Aorta (tissue), 5 donors: Measurements from ENCODE around the gene UBTF. TPM values are rescaled to one million over a fixed set of nuclear protein-coding genes. Genes with fewer than 3 reads are reported as not detected.
"Not testable (repeated sequence)": the region's sequence is repeated elsewhere in the genome, so short reads cannot be mapped to it uniquely, and the experiment has no call there.

Experiments used
- ATAC-seq: fragments of 200-7000 bp; cut with Tn5 transposase; one replicate; pipeline ENCODE4 v1.9.1; 2022; ENCODE audit warnings: moderate library complexity; ENCODE audit not compliant: low FRiP score
- DNase-seq, 2 donors: peaks; one replicate each; pipeline ENCODE4 v3.0.0-alpha.2; 2020
- H3K27ac ChIP-seq, 2 donors: one replicate each; pipeline ENCODE4 v1.5.1; 2013; ENCODE audit warnings: low read length in 2 of 2, mild to moderate bottlenecking in 2 of 2, moderate library complexity in 2 of 2, control low read depth in 1 of 2, inconsistent platforms in 1 of 2, low read depth in 1 of 2
- H3K27me3 ChIP-seq, 2 donors: one replicate each; pipeline ENCODE4 v1.6.1; 2013; ENCODE audit warnings: control low read depth in 1 of 2, low read length in 1 of 2, mild to moderate bottlenecking in 1 of 2, moderate library complexity in 1 of 2; ENCODE audit not compliant: insufficient read depth in 2 of 2, control insufficient read depth in 1 of 2
- H3K36me3 ChIP-seq, 2 donors: one replicate each; pipeline ENCODE4 v1.6.1; 2013; ENCODE audit warnings: control low read depth in 1 of 2, low read length in 1 of 2, mild to moderate bottlenecking in 1 of 2; ENCODE audit not compliant: insufficient read depth in 2 of 2, control insufficient read depth in 1 of 2
- H3K4me1 ChIP-seq, 2 donors: one replicate each; pipeline ENCODE4 v1.6.1; 2013; ENCODE audit warnings: low read length in 2 of 2, control low read depth in 1 of 2, mild to moderate bottlenecking in 1 of 2, moderate library complexity in 1 of 2; ENCODE audit not compliant: insufficient read depth in 2 of 2, control insufficient read depth in 1 of 2
- H3K4me3 ChIP-seq, 2 donors: one replicate each; pipeline ENCODE4 v1.5.1; 2013; ENCODE audit warnings: low read length in 2 of 2, control low read depth in 1 of 2, mild to moderate bottlenecking in 1 of 2
- H3K9me3 ChIP-seq: one replicate; pipeline ENCODE4 v1.6.1; 2013; ENCODE audit warnings: mild to moderate bottlenecking, low read length; ENCODE audit not compliant: control insufficient read depth
- WGBS, 2 donors: extraction: QIAGEN DNeasy Blood & Tissue Kit; methylation state at CpG; one replicate each; pipeline ENCODE4 v1.1.7; 2013; 5-methylcytosine and 5-hydroxymethylcytosine counted together
- intact Hi-C, 2 donors: fragments of 100-400 bp; cut with DNase I; formaldehyde crosslinking; loops; one replicate each; pipeline versions ENCODE4 v1.14.2 to v1.15.0; 2022
- polyA plus RNA-seq, 2 donors: library from polyadenylated mRNA; stranded (reverse); fragments of 200-250 nt; gene quantifications; one replicate each; pipeline ENCODE4 v1.2.3, GENCODE V29; 2013
- total RNA-seq, 2 donors: library from RNA; stranded (reverse); fragmentation: NEBNext Ultra II Directional; extraction: Animal tissue kit (Norgen Biotek cat#: 25700); gene quantifications; one replicate each; pipeline ENCODE4 v1.2.1, GENCODE V29; 2021
- donor health status: healthy with polysubstance abuse.
- donor health status: Bipolar disorder and iron deficiency.
- donor health status: DM: no; HTN: no; CAD: no.
- donor health status: DM: no; HTN: no; CAD: no.
- donor health status: DM: yes; HTN: yes; CAD: no.

Gene UBTF
- total and polyA plus RNA-seq, 4 donors = 26.5 to 75.4 (median 42.5) TPM

- Histone ChIP-seq H3K36me3 (no peaks in the 10 kb centered on the region), H3K4me3 (no peak overlapping the region), H3K4me1 (no peaks in the 10 kb centered on the region), H3K27me3 (no peaks in the 10 kb centered on the region), H3K27ac (no peak overlapping the region), H3K9me3 (no peaks in the 10 kb centered on the region)
- no peak for DNase-seq
- intact Hi-C loops = no loop called here
- 85 to 90% methylated on average over 9 of the region's 9 CpGs for WGBS, 2 donors
- ATAC-seq = no peak
Measured at GRCh38 chr17:44249501-44250246, 30.2 kb upstream of the UBTF start.

GRCh38 chr17:44247876-44248736 is 28.6 kb upstream of the UBTF start:
- no peak overlapping the region for H3K27ac ChIP-seq
- no peak for ATAC-seq
- intact Hi-C loops = no loop called here
- H3K4me3 ChIP-seq = no peak overlapping the region
- H3K9me3 ChIP-seq = no peaks in the 10 kb centered on the region
- 85% methylated on average over 10 of the region's 10 CpGs for WGBS, 2 donors
- no peak for DNase-seq
- H3K36me3 ChIP-seq = no peaks in the 10 kb centered on the region
- H3K27me3 ChIP-seq = no peaks in the 10 kb centered on the region
- no peaks in the 10 kb centered on the region for H3K4me1 ChIP-seq

GRCh38 chr17:44247440-44247841 is 28.0 kb upstream of the UBTF start:
- DNase-seq = no peak
- H3K27me3 ChIP-seq = no peaks in the 10 kb centered on the region
- ATAC-seq = no peak
- no peak overlapping the region for H3K4me3 ChIP-seq
- no peaks in the 10 kb centered on the region for H3K9me3 ChIP-seq
- H3K27ac ChIP-seq = no peak overlapping the region
- H3K4me1 ChIP-seq = no peaks in the 10 kb centered on the region
- intact Hi-C loops = no loop called here
- 33 to 38% methylated on average over 7 of the region's 7 CpGs for WGBS, 2 donors
- H3K36me3 ChIP-seq = no peaks in the 10 kb centered on the region

- no peaks in the 10 kb centered on the region for H3K27me3 ChIP-seq
- no peak for ATAC-seq
- 70 to 77% methylated on average over 6 of the region's 6 CpGs for WGBS, 2 donors
- H3K9me3 ChIP-seq = no peaks in the 10 kb centered on the region
- DNase-seq = no peak
- H3K4me1 ChIP-seq = no peaks in the 10 kb centered on the region
- no peak overlapping the region for H3K4me3 ChIP-seq
- intact Hi-C loops = no loop called here
- H3K36me3 ChIP-seq = no peaks in the 10 kb centered on the region
- H3K27ac ChIP-seq = no peak overlapping the region
Measured at GRCh38 chr17:44241106-44241624, 21.7 kb upstream of the UBTF start.

GRCh38 chr17:44237886-44238285 is 18.4 kb upstream of the UBTF start:
- H3K4me3 ChIP-seq, DNase-seq, H3K36me3 ChIP-seq, H3K9me3 ChIP-seq, ATAC-seq, intact Hi-C loops, H3K4me1 ChIP-seq, H3K27ac ChIP-seq, H3K27me3 ChIP-seq: not testable (repeated sequence)
- WGBS, 2 donors = 91 to 92% methylated on average over 11 to 28 of the region's 28 CpGs

- Histone ChIP-seq H3K27ac (no peak overlapping the region), H3K4me3 (no peak overlapping the region), H3K9me3 (no peaks in the 10 kb centered on the region), H3K27me3 (no peaks in the 10 kb centered on the region), H3K4me1 (no peaks in the 10 kb centered on the region), H3K36me3 (no peaks in the 10 kb centered on the region)
- no peak for ATAC-seq
- intact Hi-C loops = no loop called here
- WGBS, 2 donors = 71 to 73% methylated on average over 5 of the region's 5 CpGs
- DNase-seq = no peak
Measured at GRCh38 chr17:44236444-44236991, 17.0 kb upstream of the UBTF start.

GRCh38 chr17:44235583-44235936 is 16.1 kb upstream of the UBTF start:
- 72 to 77% methylated on average over 5 of the region's 5 CpGs for WGBS, 2 donors
- intact Hi-C loops = no loop called here
- ATAC-seq = no peak

GRCh38 chr17:44233582-44233981 is 14.1 kb upstream of the UBTF start:
- Histone ChIP-seq H3K4me3 (no peak overlapping the region), H3K4me1 (no peaks in the 10 kb centered on the region), H3K27ac (no peak overlapping the region), H3K36me3 (no peaks in the 10 kb centered on the region), H3K9me3 (no peaks in the 10 kb centered on the region), H3K27me3 (no peaks in the 10 kb centered on the region)
- DNase-seq = no peak
- ATAC-seq = no peak
- WGBS, 2 donors = 80 to 81% methylated on average over 5 of the region's 5 CpGs
- intact Hi-C loops = no loop called here

More at GRCh38 chr17:44235583-44235936, 16.1 kb upstream of the UBTF start:
- Histone ChIP-seq H3K4me1 (no peaks in the 10 kb centered on the region), H3K27ac (no peak overlapping the region), H3K4me3 (no peak overlapping the region), H3K27me3 (no peaks in the 10 kb centered on the region), H3K9me3 (no peaks in the 10 kb centered on the region), H3K36me3 (no peaks in the 10 kb centered on the region)
- DNase-seq = no peak
